MM.1S (cell line): ENCODE data around the gene HSBP1.

Experiments
- DNase-seq: peaks from one replicate; pipeline ENCODE4 v3.0.0-alpha.2; 2015
- H2AFZ ChIP-seq: fragments of 300-600 bp; sonication (generic); 2 replicates; pipeline ENCODE4 v1.6.0; 2016; ENCODE audit warnings: antibody characterized with exemption, low read length
- H3F3A ChIP-seq: fragments of 300-600 bp; sonication (generic); 2 replicates; pipeline ENCODE4 v1.6.1; 2016; ENCODE audit warnings: mild to moderate bottlenecking, antibody characterized with exemption, low read length, moderate library complexity, mixed read lengths; ENCODE audit not compliant: insufficient read depth
- H3K27ac ChIP-seq: fragments of 300-600 bp; sonication (generic); 2 replicates; pipeline ENCODE4 v1.5.1; 2016; ENCODE audit warnings: mild to moderate bottlenecking, low read length
- H3K27me3 ChIP-seq: fragments of 300-600 bp; sonication (generic); replicated peaks from 2 replicates; pipeline ENCODE4 v1.6.0; 2016; ENCODE audit warnings: low read length; ENCODE audit not compliant: insufficient read depth
- H3K36me3 ChIP-seq: fragments of 300-600 bp; sonication (generic); replicated peaks from 2 replicates; pipeline ENCODE4 v1.6.1; 2016; ENCODE audit warnings: mild to moderate bottlenecking, low read length, mixed read lengths; ENCODE audit not compliant: insufficient read depth
- H3K4me1 ChIP-seq: fragments of 300-600 bp; sonication (generic); 2 replicates; pipeline ENCODE4 v1.6.1; 2016; ENCODE audit warnings: low read length, mixed read lengths
- H3K4me2 ChIP-seq: fragments of 300-600 bp; sonication (generic); 2 replicates; pipeline ENCODE4 v1.6.0; 2016; ENCODE audit warnings: low read depth, low read length
- H3K4me3 ChIP-seq: fragments of 300-600 bp; sonication (generic); 2 replicates; pipeline ENCODE4 v1.5.1; 2016; ENCODE audit warnings: low read length, mixed read lengths
- H3K79me2 ChIP-seq: fragments of 300-600 bp; sonication (generic); 2 replicates; pipeline ENCODE4 v1.6.1; 2016; ENCODE audit warnings: mixed run types, low read length, mixed read lengths
- H3K9ac ChIP-seq: fragments of 300-600 bp; sonication (generic); 2 replicates; pipeline ENCODE4 v1.6.1; 2016; ENCODE audit warnings: low read length, mixed read lengths
- H3K9me2 ChIP-seq: fragments of 300-600 bp; sonication (generic); replicated peaks from 2 replicates; pipeline ENCODE4 v1.6.1; 2016; ENCODE audit warnings: mild to moderate bottlenecking, low read length, mixed read lengths; ENCODE audit not compliant: insufficient read depth
- H3K9me3 ChIP-seq: fragments of 300-600 bp; sonication (generic); replicated peaks from 2 replicates; pipeline ENCODE4 v1.6.1; 2016; ENCODE audit warnings: mild to moderate bottlenecking, low read length, mixed read lengths; ENCODE audit not compliant: insufficient read depth
- H4K20me1 ChIP-seq: fragments of 300-600 bp; sonication (generic); 2 replicates; pipeline ENCODE4 v1.6.1; 2016; ENCODE audit warnings: mild to moderate bottlenecking, low read length, moderate library complexity, mixed read lengths; ENCODE audit not compliant: insufficient read depth
- CTCF ChIP-seq: fragments of 300-600 bp; sonication (generic); IDR thresholded peaks from 2 replicates; pipeline ENCODE4 v1.5.1; 2016; ENCODE audit warnings: antibody characterized with exemption, low read length, mixed read lengths
- EZH2 ChIP-seq: fragments of 300-600 bp; sonication (generic); optimal IDR thresholded peaks from 2 replicates; pipeline ENCODE3; 2017; ENCODE audit warnings: low read depth, mild to moderate bottlenecking, antibody characterized with exemption, low read length, mixed read lengths
- EZH2phosphoT487 ChIP-seq: fragments of 300-600 bp; sonication (generic); IDR thresholded peaks from 2 replicates; pipeline ENCODE4 v1.6.1; 2018; ENCODE audit warnings: antibody characterized with exemption, low read length

The HSBP1 gene

GRCh38 chr16:83859265-83859664, 51.5 kb downstream of the HSBP1 start:
- H3K9me3 ChIP-seq: no peaks in the 10 kb centered on the region
- no peaks in the 10 kb centered on the region for H3K36me3 ChIP-seq
- H3K4me3 ChIP-seq: no peak overlapping the region
- no peaks in the 10 kb centered on the region for H3K79me2 ChIP-seq
- H3K4me2 ChIP-seq: no peak overlapping the region
- no peak overlapping the region for H3K27ac ChIP-seq
- H3K9ac ChIP-seq: no peak overlapping the region
- H3K9me2 ChIP-seq: no peaks in the 10 kb centered on the region
- H4K20me1 ChIP-seq: no peaks in the 10 kb centered on the region
- no peaks in the 10 kb centered on the region for H3F3A ChIP-seq
- H3K4me1 ChIP-seq: no peaks in the 10 kb centered on the region
- no peaks in the 10 kb centered on the region; the same call in 1 of the 2 replicates for H3K27me3 ChIP-seq
- H2AFZ ChIP-seq: no peak overlapping the region
- TF ChIP-seq CTCF (no peak), EZH2phosphoT487 (no peak), EZH2 (no peak)
- DNase-seq: no peak

GRCh38 chr16:83862661-83863060, 54.9 kb downstream of the HSBP1 start:
- Histone ChIP-seq H3K9me3 (no peaks in the 10 kb centered on the region), H3K79me2 (no peaks in the 10 kb centered on the region)
- no peak for TF ChIP-seq CTCF
- no peak for TF ChIP-seq EZH2
- TF ChIP-seq EZH2phosphoT487: no peak

GRCh38 chr16:83863682-83864081, 55.9 kb downstream of the HSBP1 start:
- no peaks in the 10 kb centered on the region for H4K20me1 ChIP-seq
- TF ChIP-seq EZH2phosphoT487: no peak
- no peak for TF ChIP-seq CTCF
- no peak for TF ChIP-seq EZH2
- H3F3A ChIP-seq: no peaks in the 10 kb centered on the region
- no peak overlapping the region for H3K4me2 ChIP-seq
- H3K79me2 ChIP-seq: no peaks in the 10 kb centered on the region
- no peak overlapping the region for H2AFZ ChIP-seq
- H3K9me2 ChIP-seq: no peaks in the 10 kb centered on the region
- no peaks in the 10 kb centered on the region for H3K4me1 ChIP-seq
- H3K4me3 ChIP-seq: no peak overlapping the region
- H3K9ac ChIP-seq: no peak overlapping the region
- H3K27ac ChIP-seq: no peak overlapping the region
- H3K36me3 ChIP-seq: no peaks in the 10 kb centered on the region
- H3K9me3 ChIP-seq: no peaks in the 10 kb centered on the region
- no peaks in the 10 kb centered on the region; the same call in 1 of the 2 replicates for H3K27me3 ChIP-seq
- no peak for DNase-seq

More at GRCh38 chr16:83862661-83863060, 54.9 kb downstream of the HSBP1 start:
- H3K4me3 ChIP-seq: no peak overlapping the region
- H3K27ac ChIP-seq: no peak overlapping the region
- no peaks in the 10 kb centered on the region for H3F3A ChIP-seq
- no peak overlapping the region for H2AFZ ChIP-seq
- no peaks in the 10 kb centered on the region for H4K20me1 ChIP-seq
- no peaks in the 10 kb centered on the region; the same call in 1 of the 2 replicates for H3K27me3 ChIP-seq
- no peak overlapping the region for H3K9ac ChIP-seq
- H3K4me2 ChIP-seq: no peak overlapping the region
- H3K9me2 ChIP-seq: no peaks in the 10 kb centered on the region
- DNase-seq: no peak
- no peaks in the 10 kb centered on the region for H3K36me3 ChIP-seq
- no peaks in the 10 kb centered on the region for H3K4me1 ChIP-seq
